ENCODE data around the gene RAI14.

RAI14 gene

DNA sequence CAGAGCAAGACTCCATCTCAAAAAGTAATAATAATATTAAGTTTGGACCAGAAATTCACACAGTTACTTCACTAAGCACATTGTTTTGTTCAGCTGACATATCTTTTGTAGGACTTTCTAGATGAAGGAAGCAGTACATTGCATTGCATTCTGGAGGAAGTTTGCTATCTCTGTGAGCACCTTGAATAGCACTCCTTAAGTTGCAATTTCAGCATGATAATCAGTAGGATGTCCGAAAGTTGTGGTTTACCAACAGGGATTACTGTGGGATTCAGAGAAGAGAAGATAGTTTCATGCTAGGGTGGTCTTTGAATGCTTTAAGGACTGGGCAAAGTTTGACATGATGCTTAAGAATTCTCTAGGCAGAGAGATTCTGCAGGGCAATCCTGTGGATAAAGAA lies 164.5 kb downstream of the RAI14 start:
- no peak overlapping the region for H3K4me3 ChIP-seq (ENCODE audit: low read depth, low read length)
- peaks cover 6 to 13% of the 10 kb centered on the region in 2 experiments for H3K36me3 ChIP-seq (ENCODE audit: control insufficient read depth in 1 of 2, insufficient read depth in 2 of 2, low read length in 2 of 2)
- no peak overlapping the region for H2BK5ac ChIP-seq (ENCODE audit: low read depth, low read length, poor library complexity)
- no peak overlapping the region for H3K23ac ChIP-seq (ENCODE audit: low read length)
- H3K4me1 ChIP-seq (ENCODE audit: control insufficient read depth in 1 of 2, insufficient read depth in 2 of 2, low read length in 2 of 2): peaks cover 0 to 3% of the 10 kb centered on the region in 2 experiments
- no peak overlapping the region for H4K8ac ChIP-seq (ENCODE audit: low read depth, low read length)
- no peak overlapping the region for H2BK12ac ChIP-seq (ENCODE audit: low read length)
- H3K14ac ChIP-seq (ENCODE audit: low read length): no peak overlapping the region
- H3K9ac ChIP-seq (ENCODE audit: low read length): no peak overlapping the region
- no peaks in the 10 kb centered on the region for H3K9me3 ChIP-seq (ENCODE audit: insufficient read depth, low read depth, low read length)
- no peaks in the 10 kb centered on the region for H3K79me2 ChIP-seq (ENCODE audit: control insufficient read depth, insufficient read depth, low read length, poor library complexity)
- no peak overlapping the region for H2AFZ ChIP-seq (ENCODE audit: insufficient read depth, low read length, poor library complexity)
- no peak for DNase-seq
- no peak overlapping the region for H2AK5ac ChIP-seq (ENCODE audit: low read length)
- no peak overlapping the region for H3K4me2 ChIP-seq (ENCODE audit: low read length)
- WGBS (ENCODE audit: extremely low coverage, insufficient coverage, insufficient read length): no CpG with 5 or more reads among the region's 1 CpG
- H2BK120ac ChIP-seq (ENCODE audit: insufficient read depth, low read length, poor library complexity): peak overlapping the region; percentile 43
- no peak overlapping the region for H4K12ac ChIP-seq (ENCODE audit: low read depth, low read length)
- H4K91ac ChIP-seq (ENCODE audit: low read depth, low read length): no peak overlapping the region
- no peak overlapping the region for H3K18ac ChIP-seq (ENCODE audit: low read length)
- H3K27me3 ChIP-seq (ENCODE audit: insufficient read depth, low read length): no peaks in the 10 kb centered on the region
- H3K79me1 ChIP-seq (ENCODE audit: low read length): peaks cover 2% of the 10 kb centered on the region
- H3K4ac ChIP-seq (ENCODE audit: low read depth, low read length): no peak overlapping the region
- peak overlapping the region; percentile 27 for H3K27ac ChIP-seq (ENCODE audit: low read depth, low read length)

DNA sequence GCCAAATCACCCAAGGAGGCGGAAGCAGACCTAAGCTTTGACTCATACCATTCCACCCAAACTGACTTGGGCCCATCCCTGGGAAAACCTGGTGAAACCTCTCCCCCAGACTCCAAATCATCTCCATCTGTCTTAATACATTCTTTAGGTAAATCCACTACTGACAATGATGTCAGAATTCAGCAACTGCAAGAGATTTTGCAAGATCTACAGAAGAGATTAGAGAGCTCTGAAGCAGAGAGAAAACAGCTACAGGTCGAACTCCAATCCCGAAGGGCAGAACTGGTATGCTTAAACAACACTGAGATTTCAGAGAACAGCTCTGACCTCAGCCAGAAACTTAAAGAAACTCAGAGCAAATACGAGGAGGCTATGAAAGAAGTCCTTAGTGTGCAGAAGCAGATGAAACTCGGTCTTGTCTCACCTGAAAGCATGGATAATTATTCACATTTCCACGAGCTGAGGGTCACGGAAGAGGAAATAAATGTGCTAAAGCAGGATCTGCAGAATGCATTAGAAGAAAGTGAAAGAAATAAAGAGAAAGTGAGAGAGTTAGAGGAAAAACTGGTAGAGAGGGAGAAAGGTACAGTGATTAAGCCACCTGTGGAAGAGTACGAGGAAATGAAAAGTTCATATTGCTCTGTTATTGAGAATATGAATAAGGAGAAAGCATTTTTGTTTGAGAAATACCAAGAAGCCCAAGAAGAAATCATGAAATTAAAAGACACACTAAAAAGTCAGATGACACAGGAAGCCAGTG lies 167.0 kb downstream of the RAI14 start:
- no CpG with 5 or more reads among the region's 8 CpGs for WGBS (ENCODE audit: extremely low coverage, insufficient coverage, insufficient read length)
- no peak overlapping the region for H2BK12ac ChIP-seq (ENCODE audit: low read length)

GRCh38 chr5:34826347-34826746 lies 170.2 kb downstream of the RAI14 start:
- Histone ChIP-seq H3K4me2 (ENCODE audit: low read length) (no peak overlapping the region), H2BK12ac (ENCODE audit: low read length) (peak overlapping the region; percentile 65), H3K36me3 (ENCODE audit: control insufficient read depth in 1 of 2, insufficient read depth in 2 of 2, low read length in 2 of 2) (peaks cover 21 to 47% of the 10 kb centered on the region in 2 experiments), H4K91ac (ENCODE audit: low read depth, low read length) (peak overlapping the region; percentile 65), H3K79me2 (ENCODE audit: control insufficient read depth, insufficient read depth, low read length, poor library complexity) (no peaks in the 10 kb centered on the region), H3K79me1 (ENCODE audit: low read length) (peaks cover 3% of the 10 kb centered on the region), H2BK5ac (ENCODE audit: low read depth, low read length, poor library complexity) (peak overlapping the region; percentile 57), H2BK120ac (ENCODE audit: insufficient read depth, low read length, poor library complexity) (no peak overlapping the region), H3K4me1 (ENCODE audit: control insufficient read depth in 1 of 2, insufficient read depth in 2 of 2, low read length in 2 of 2) (peaks cover 3 to 5% of the 10 kb centered on the region in 2 experiments), H3K9me3 (ENCODE audit: insufficient read depth, low read depth, low read length) (no peaks in the 10 kb centered on the region), H3K27ac (ENCODE audit: low read depth, low read length) (peak overlapping the region; percentile 5), H4K8ac (ENCODE audit: low read depth, low read length) (peak overlapping the region; percentile 48), H3K4me3 (ENCODE audit: low read depth, low read length) (no peak overlapping the region), H3K9ac (ENCODE audit: low read length) (no peak overlapping the region), H3K27me3 (ENCODE audit: insufficient read depth, low read length) (no peaks in the 10 kb centered on the region), H3K23ac (ENCODE audit: low read length) (no peak overlapping the region), H2AFZ (ENCODE audit: insufficient read depth, low read length, poor library complexity) (no peak overlapping the region), H3K14ac (ENCODE audit: low read length) (no peak overlapping the region), H3K4ac (ENCODE audit: low read depth, low read length) (no peak overlapping the region), H3K18ac (ENCODE audit: low read length) (no peak overlapping the region), H2AK5ac (ENCODE audit: low read length) (no peak overlapping the region), H4K12ac (ENCODE audit: low read depth, low read length) (no peak overlapping the region)
- WGBS (ENCODE audit: extremely low coverage, insufficient coverage, insufficient read length): no CpG with 5 or more reads among the region's 6 CpGs
- DNase-seq: no peak

More for the DNA sequence above, 167.0 kb downstream of the RAI14 start:
- Histone ChIP-seq H3K4me3 (ENCODE audit: low read depth, low read length) (no peak overlapping the region), H4K12ac (ENCODE audit: low read depth, low read length) (no peak overlapping the region), H2BK5ac (ENCODE audit: low read depth, low read length, poor library complexity) (no peak overlapping the region), H3K79me1 (ENCODE audit: low read length) (peaks cover 3% of the 10 kb centered on the region), H3K4me2 (ENCODE audit: low read length) (no peak overlapping the region), H3K14ac (ENCODE audit: low read length) (no peak overlapping the region), H4K8ac (ENCODE audit: low read depth, low read length) (no peak overlapping the region), H3K27me3 (ENCODE audit: insufficient read depth, low read length) (no peaks in the 10 kb centered on the region), H3K9ac (ENCODE audit: low read length) (no peak overlapping the region), H2BK120ac (ENCODE audit: insufficient read depth, low read length, poor library complexity) (no peak overlapping the region), H4K91ac (ENCODE audit: low read depth, low read length) (no peak overlapping the region), H3K4me1 (ENCODE audit: control insufficient read depth in 1 of 2, insufficient read depth in 2 of 2, low read length in 2 of 2) (peaks cover 3 to 5% of the 10 kb centered on the region in 2 experiments), H3K9me3 (ENCODE audit: insufficient read depth, low read depth, low read length) (no peaks in the 10 kb centered on the region), H2AK5ac (ENCODE audit: low read length) (no peak overlapping the region), H3K4ac (ENCODE audit: low read depth, low read length) (no peak overlapping the region), H3K79me2 (ENCODE audit: control insufficient read depth, insufficient read depth, low read length, poor library complexity) (no peaks in the 10 kb centered on the region), H2AFZ (ENCODE audit: insufficient read depth, low read length, poor library complexity) (no peak overlapping the region), H3K27ac (ENCODE audit: low read depth, low read length) (peak overlapping the region; percentile 61), H3K18ac (ENCODE audit: low read length) (no peak overlapping the region), H3K23ac (ENCODE audit: low read length) (no peak overlapping the region), H3K36me3 (ENCODE audit: control insufficient read depth in 1 of 2, insufficient read depth in 2 of 2, low read length in 2 of 2) (peaks cover 14 to 30% of the 10 kb centered on the region in 2 experiments)
- peak; percentile 74 to 84 for DNase-seq

GRCh38 chr5:34827588-34828506 lies 171.7 kb downstream of the RAI14 start:
- Histone ChIP-seq H2BK120ac (ENCODE audit: insufficient read depth, low read length, poor library complexity) (no peak overlapping the region), H3K27me3 (ENCODE audit: insufficient read depth, low read length) (no peaks in the 10 kb centered on the region), H4K8ac (ENCODE audit: low read depth, low read length) (no peak overlapping the region), H3K4me1 (ENCODE audit: control insufficient read depth in 1 of 2, insufficient read depth in 2 of 2, low read length in 2 of 2) (peaks cover 3 to 5% of the 10 kb centered on the region in 2 experiments), H4K12ac (ENCODE audit: low read depth, low read length) (no peak overlapping the region), H3K9me3 (ENCODE audit: insufficient read depth, low read depth, low read length) (no peaks in the 10 kb centered on the region), H3K18ac (ENCODE audit: low read length) (no peak overlapping the region), H3K4ac (ENCODE audit: low read depth, low read length) (no peak overlapping the region), H3K23ac (ENCODE audit: low read length) (no peak overlapping the region), H3K27ac (ENCODE audit: low read depth, low read length) (no peak overlapping the region), H2AFZ (ENCODE audit: insufficient read depth, low read length, poor library complexity) (no peak overlapping the region), H3K36me3 (ENCODE audit: control insufficient read depth in 1 of 2, insufficient read depth in 2 of 2, low read length in 2 of 2) (peaks cover 26 to 50% of the 10 kb centered on the region in 2 experiments), H2BK5ac (ENCODE audit: low read depth, low read length, poor library complexity) (no peak overlapping the region), H2BK12ac (ENCODE audit: low read length) (no peak overlapping the region), H4K91ac (ENCODE audit: low read depth, low read length) (no peak overlapping the region), H2AK5ac (ENCODE audit: low read length) (no peak overlapping the region), H3K79me2 (ENCODE audit: control insufficient read depth, insufficient read depth, low read length, poor library complexity) (no peaks in the 10 kb centered on the region), H3K9ac (ENCODE audit: low read length) (no peak overlapping the region), H3K14ac (ENCODE audit: low read length) (no peak overlapping the region), H3K4me2 (ENCODE audit: low read length) (no peak overlapping the region), H3K79me1 (ENCODE audit: low read length) (peaks cover 2% of the 10 kb centered on the region), H3K4me3 (ENCODE audit: low read depth, low read length) (no peak overlapping the region)
- WGBS (ENCODE audit: extremely low coverage, insufficient coverage, insufficient read length): no CpG with 5 or more reads among the region's 6 CpGs
- DNase-seq: no peak

Data from trophoblast cell (in vitro differentiated cells and primary cell).